ENCODE results near the gene PIK3R5. TPM values are rescaled to one million over a fixed set of nuclear protein-coding genes. Genes with fewer than 3 reads are reported as not detected.

Gene PIK3R5
- total and polyA plus RNA-seq, 2 donors (not counting 1 experiment from before 2014, with no cell fraction given) = 63.1 to 70.0 TPM

GRCh38 chr17:8913091-8913490, 52.4 kb downstream of the PIK3R5 start:
- Histone ChIP-seq H3K4me2 (replicated peaks; ENCODE audit: low read depth, low read length, poor library complexity, severe bottlenecking) (peak overlapping the region; percentile 47), H3K36me3 (replicated peaks in 1 of 2; ENCODE audit: control extremely low read depth in 1 of 2, control insufficient read depth in 1 of 2, extremely low read depth in 1 of 2, insufficient read depth in 2 of 2, low read length in 1 of 2) (peaks cover 0 to 45% of the 10 kb centered on the region in 2 experiments), H3K9ac (ENCODE audit: low read length) (no peak overlapping the region), H3K79me2 (ENCODE audit: control insufficient read depth, insufficient read depth, low read length) (peaks cover 44% of the 10 kb centered on the region), H3K27me3 (replicated peaks in 1 of 4; ENCODE audit: control extremely low read depth in 1 of 4, control insufficient read depth in 3 of 4, insufficient read depth in 4 of 4, low read length in 3 of 4) (no peaks in the 10 kb centered on the region), H3K4me3 (ENCODE audit: control extremely low read depth in 1 of 5, extremely low read depth in 1 of 5, insufficient read depth in 1 of 5, low read depth in 2 of 5, low read length in 4 of 5) (no peak overlapping the region), H3K4me1 (ENCODE audit: control insufficient read depth in 2 of 2, insufficient read depth in 2 of 2, low read length in 2 of 2) (peaks cover 20 to 50% of the 10 kb centered on the region in 2 donors), H2AFZ (ENCODE audit: insufficient read depth, low read depth, low read length, poor library complexity, severe bottlenecking) (no peak overlapping the region), H4K20me1 (ENCODE audit: control insufficient read depth, insufficient read depth, low read length, poor library complexity, severe bottlenecking) (peaks cover 54% of the 10 kb centered on the region), H3K9me3 (ENCODE audit: control extremely low read depth in 1 of 3, control insufficient read depth in 2 of 3, insufficient read depth in 1 of 3, low read length in 2 of 3) (peaks cover 0 to 4% (median 0%) of the 10 kb centered on the region in 3 donors), H3K27ac (ENCODE audit: low read length in 2 of 2) (no peak overlapping the region)
- DNase-seq (no peak), ATAC-seq (ENCODE audit: low read depth) (no peak)
- TF ChIP-seq, protein P1, sequence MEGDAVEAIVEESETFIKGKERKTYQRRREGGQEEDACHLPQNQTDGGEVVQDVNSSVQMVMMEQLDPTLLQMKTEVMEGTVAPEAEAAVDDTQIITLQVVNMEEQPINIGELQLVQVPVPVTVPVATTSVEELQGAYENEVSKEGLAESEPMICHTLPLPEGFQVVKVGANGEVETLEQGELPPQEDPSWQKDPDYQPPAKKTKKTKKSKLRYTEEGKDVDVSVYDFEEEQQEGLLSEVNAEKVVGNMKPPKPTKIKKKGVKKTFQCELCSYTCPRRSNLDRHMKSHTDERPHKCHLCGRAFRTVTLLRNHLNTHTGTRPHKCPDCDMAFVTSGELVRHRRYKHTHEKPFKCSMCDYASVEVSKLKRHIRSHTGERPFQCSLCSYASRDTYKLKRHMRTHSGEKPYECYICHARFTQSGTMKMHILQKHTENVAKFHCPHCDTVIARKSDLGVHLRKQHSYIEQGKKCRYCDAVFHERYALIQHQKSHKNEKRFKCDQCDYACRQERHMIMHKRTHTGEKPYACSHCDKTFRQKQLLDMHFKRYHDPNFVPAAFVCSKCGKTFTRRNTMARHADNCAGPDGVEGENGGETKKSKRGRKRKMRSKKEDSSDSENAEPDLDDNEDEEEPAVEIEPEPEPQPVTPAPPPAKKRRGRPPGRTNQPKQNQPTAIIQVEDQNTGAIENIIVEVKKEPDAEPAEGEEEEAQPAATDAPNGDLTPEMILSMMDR (IDR thresholded peaks at IDR 0.05) = no peak
- TF ChIP-seq EZH2 (IDR thresholded peaks at IDR 0.05; ENCODE audit: borderline replicate concordance, insufficient read depth, low read depth, low read length, poor library complexity, severe bottlenecking) = no peak
- intact Hi-C loops (cut with micrococcal nuclease) = no loop called here
- peak overlapping the region; percentile 39 for H3K27ac Mint-ChIP-seq
- WGBS (ENCODE audit: insufficient coverage) = 98% methylated on average over 6 of the region's 6 CpGs
- ChIA-PET CTCF (interaction anchor here (1.2 to 3.6 kb wide), 5 partner anchors 12 to 167 kb away, joined by 3 to 15 read pairs (median 5); partner anchors contain the start of gene PIK3R5), POLR2A (no interaction called here)
- no peak overlapping the region for H3K4me3 Mint-ChIP-seq
- peaks cover 53% of the 10 kb centered on the region for H3K4me1 Mint-ChIP-seq
- no peaks in the 10 kb centered on the region for H3K27me3 Mint-ChIP-seq
- peaks cover 2% of the 10 kb centered on the region for H3K9me3 Mint-ChIP-seq (ENCODE audit: insufficient read depth)

DNA sequence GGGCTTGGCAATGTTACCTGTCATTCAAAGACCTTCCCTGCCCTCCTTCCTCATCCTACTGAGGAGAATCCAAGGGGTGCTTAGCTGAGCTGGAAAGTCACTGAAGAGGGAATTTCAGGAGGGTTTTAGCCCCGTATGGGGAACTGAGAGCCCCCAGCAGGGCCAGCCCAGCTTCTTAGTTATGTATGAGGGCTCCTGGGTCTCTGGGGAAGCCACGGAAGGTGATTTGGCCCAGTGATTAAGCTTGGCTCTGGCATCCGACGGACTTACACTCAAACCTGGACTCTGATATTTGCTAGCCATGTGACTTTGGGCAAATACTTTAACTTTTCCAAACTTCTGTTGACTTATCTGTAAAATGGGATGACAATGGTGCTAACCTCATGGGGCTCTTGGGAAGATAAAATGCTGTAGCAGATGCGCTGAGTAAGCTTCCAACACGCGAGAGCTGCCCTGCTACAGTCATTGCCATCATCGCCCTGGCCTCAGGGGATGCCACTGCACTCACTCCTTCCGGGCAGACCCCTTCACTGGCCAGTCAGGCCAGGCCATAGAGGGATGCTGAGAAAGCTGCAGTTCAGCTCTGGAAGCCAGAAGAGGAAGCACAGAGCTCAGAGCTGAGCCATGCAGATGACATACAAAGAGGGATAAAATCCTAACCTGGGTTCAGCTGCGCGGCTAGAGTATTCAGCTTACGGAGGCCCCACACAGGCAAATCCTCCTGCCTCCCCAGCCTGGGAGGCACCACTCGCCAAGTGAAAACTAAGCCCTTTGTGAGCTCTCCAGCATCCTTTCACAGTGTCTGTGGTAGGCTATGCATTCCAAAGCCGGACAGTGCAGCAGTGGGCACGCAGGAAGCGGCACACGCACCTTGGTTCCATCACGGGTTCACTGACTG, 53.2 kb downstream of the PIK3R5 start:
- Mint-ChIP-seq H3K27me3 (no peaks in the 10 kb centered on the region), H3K9me3 (ENCODE audit: insufficient read depth) (no peaks in the 10 kb centered on the region), H3K4me3 (peak overlapping the region; percentile 67), H3K27ac (peak overlapping the region; percentile 39), H3K4me1 (peaks cover 53% of the 10 kb centered on the region)
- 71% methylated on average over 16 of the region's 18 CpGs for WGBS (ENCODE audit: insufficient coverage)
- H3K27me3 ChIP-seq (replicated peaks in 1 of 4; ENCODE audit: control extremely low read depth in 1 of 4, control insufficient read depth in 3 of 4, insufficient read depth in 4 of 4, low read length in 3 of 4) = no peaks in the 10 kb centered on the region
- H3K4me3 ChIP-seq (ENCODE audit: control extremely low read depth in 1 of 5, extremely low read depth in 1 of 5, insufficient read depth in 1 of 5, low read depth in 2 of 5, low read length in 4 of 5) = peak overlapping the region in 1 of 5 experiments; percentile 13
- peak; percentile 50 for DNase-seq
- ChIA-PET POLR2A (no interaction called here), CTCF (interaction anchor here (1.0 to 3.6 kb wide), 8 partner anchors 11 to 166 kb away, joined by 3 to 15 read pairs (median 4); partner anchors contain the start of gene PIK3R5)
- H3K79me2 ChIP-seq (ENCODE audit: control insufficient read depth, insufficient read depth, low read length) = peaks cover 37% of the 10 kb centered on the region
- H3K27ac ChIP-seq (ENCODE audit: low read length in 2 of 2) = no peak overlapping the region
- H2AFZ ChIP-seq (ENCODE audit: insufficient read depth, low read depth, low read length, poor library complexity, severe bottlenecking) = no peak overlapping the region
- peak overlapping the region; percentile 47 for H3K4me2 ChIP-seq (replicated peaks; ENCODE audit: low read depth, low read length, poor library complexity, severe bottlenecking)
- no peaks in the 10 kb centered on the region for H3K9me3 ChIP-seq (ENCODE audit: control extremely low read depth in 1 of 3, control insufficient read depth in 2 of 3, insufficient read depth in 1 of 3, low read length in 2 of 3)
- peaks cover 54% of the 10 kb centered on the region for H4K20me1 ChIP-seq (ENCODE audit: control insufficient read depth, insufficient read depth, low read length, poor library complexity, severe bottlenecking)
- ATAC-seq (ENCODE audit: low read depth) = peak; percentile 57
- TF ChIP-seq, protein P1 (IDR thresholded peaks at IDR 0.05) = no peak
- no peak for TF ChIP-seq EZH2 (IDR thresholded peaks at IDR 0.05; ENCODE audit: borderline replicate concordance, insufficient read depth, low read depth, low read length, poor library complexity, severe bottlenecking)
- peaks cover 20 to 50% of the 10 kb centered on the region in 2 donors for H3K4me1 ChIP-seq (ENCODE audit: control insufficient read depth in 2 of 2, insufficient read depth in 2 of 2, low read length in 2 of 2)
- peak overlapping the region; percentile 10 for H3K9ac ChIP-seq (ENCODE audit: low read length)
- intact Hi-C loops (cut with micrococcal nuclease) = loop anchor here (1.0 kb wide), 1 partner anchor 12 kb away; no protein-coding TSS in a partner anchor
- H3K36me3 ChIP-seq (replicated peaks in 1 of 2; ENCODE audit: control extremely low read depth in 1 of 2, control insufficient read depth in 1 of 2, extremely low read depth in 1 of 2, insufficient read depth in 2 of 2, low read length in 1 of 2) = peaks cover 0 to 50% of the 10 kb centered on the region in 2 experiments

Data from B cell (primary cell).